Spleen (tissue), 11 donors: ENCODE results near the gene FOXL3. TPM values are rescaled to one million over a fixed set of nuclear protein-coding genes. Genes with fewer than 3 reads are reported as not detected.

Experiments used
- DNase-seq: peaks from one replicate; pipeline ENCODE4 v3.0.0-alpha.2; 2020
- H3K27ac ChIP-seq, 8 donors: fragments of 200-600 bp; sonication (generic) in 7 of 8; 1 replicate in 4 of 8; 2 replicates in 4 of 8; pipeline versions ENCODE4 v1.5.0 to v1.8.0; 2016 to 2021; ENCODE audit warnings: inconsistent platforms in 4 of 8, mild to moderate bottlenecking in 4 of 8, moderate library complexity in 1 of 8
- H3K27me3 ChIP-seq, 7 donors: fragments of 200-600 bp; sonication (generic) in 6 of 7; replicated peaks in 1 of 7; 1 replicate in 4 of 7; 2 replicates in 3 of 7; pipeline versions ENCODE4 v1.5.0 to v1.8.0; 2016 to 2021; ENCODE audit warnings: inconsistent platforms in 3 of 7, mild to moderate bottlenecking in 1 of 7
- H3K36me3 ChIP-seq, 6 donors: fragments of 200-600 bp; sonication (generic) in 5 of 6; 1 replicate in 4 of 6; 2 replicates in 2 of 6; pipeline versions ENCODE4 v1.5.0 to v1.8.0; 2016 to 2021; ENCODE audit warnings: inconsistent platforms in 2 of 6
- H3K4me1 ChIP-seq, 6 donors: fragments of 200-600 bp; sonication (generic) in 5 of 6; 1 replicate in 3 of 6; 2 replicates in 3 of 6; pipeline versions ENCODE4 v1.5.0 to v1.8.0; 2016 to 2021; ENCODE audit warnings: inconsistent platforms in 3 of 6
- H3K4me3 ChIP-seq, 8 donors: fragments of 200-600 bp; sonication (generic) in 7 of 8; 1 replicate in 4 of 8; 2 replicates in 4 of 8; pipeline versions ENCODE4 v1.5.0 to v1.8.0; 2016 to 2021; ENCODE audit warnings: inconsistent platforms in 4 of 8, mild to moderate bottlenecking in 4 of 8, moderate library complexity in 2 of 8
- H3K9me3 ChIP-seq, 8 donors: fragments of 200-600 bp; sonication (generic) in 7 of 8; 1 replicate in 4 of 8; 2 replicates in 4 of 8; pipeline versions ENCODE4 v1.5.0 to v1.8.0; 2016 to 2021; ENCODE audit warnings: inconsistent platforms in 4 of 8
- CTCF ChIP-seq, 11 experiments: fragments of 200-600 bp in 7 of 11; fragments of 450-650 bp in 4 of 11; sonication (generic) in 4 of 11; IDR thresholded peaks in 8 of 11; conservative IDR thresholded peaks in 3 of 11; 1 replicate in 7 of 11; 2 replicates in 4 of 11; pipeline versions ENCODE4 v1.4.0 to v1.8.0; 2016 to 2021; ENCODE audit warnings: antibody characterized with exemption in 11 of 11, inconsistent platforms in 4 of 11, mild to moderate bottlenecking in 1 of 11
- POLR2A ChIP-seq, 3 donors: fragments of 450-650 bp; IDR thresholded peaks; one replicate each; pipeline ENCODE4 v1.5.1; 2017; ENCODE audit warnings: antibody characterized with exemption in 3 of 3, mild to moderate bottlenecking in 1 of 3
- POLR2AphosphoS5 ChIP-seq, 3 donors: sonication (generic); formaldehyde crosslinking; IDR thresholded peaks; one replicate each; pipeline ENCODE4 v1.5.1; 2017; ENCODE audit warnings: antibody characterized with exemption in 3 of 3
- WGBS, 5 donors: extraction: QIAGEN DNeasy Blood & Tissue Kit in 3 of 5; methylation state at CpG; one replicate each; pipeline versions ENCODE4 v1.1.5 to v1.1.7; 2013 to 2018; 5-methylcytosine and 5-hydroxymethylcytosine counted together
- intact Hi-C: fragments of 100-400 bp; cut with DNase I; formaldehyde crosslinking; loops from one replicate; pipeline ENCODE4 v1.15.0; 2023; ENCODE audit warnings: low total_unique reads
- polyA plus RNA-seq, 3 donors: library from polyadenylated mRNA; stranded (reverse); fragments of 200-250 nt; gene quantifications; one replicate each; pipeline ENCODE4 v1.2.1, GENCODE V29; 2013
- total RNA-seq, 7 donors: library from RNA; depleted of rRNA in 3 of 7; stranded (reverse); fragments of >200 nt in 3 of 7; fragmentation: NEBNext Ultra II Directional in 4 of 7; extraction: Animal tissue kit (Norgen Biotek cat#: 25700) in 4 of 7; gene quantifications; one replicate each; pipeline versions ENCODE4 v1.1.0 to v1.2.1, GENCODE V29; 2016 to 2021
- donor health status: healthy with polysubstance abuse.
- donor health status: DM: no; HTN: no; CAD: no; lungs with moderate emphysema.
- donor health status: DM: no; HTN: no; CAD: no.
- donor health status: Bipolar disorder and iron deficiency.
- donor health status: healthy.
- donor health status: DM: no; HTN: no; CAD: no.
- donor health status: DM: yes; HTN: yes; CAD: no.

Gene FOXL3
- total and polyA plus RNA-seq, 10 donors: not detected

- Histone ChIP-seq H3K27me3 (peaks cover 0 to 47% (median 0%) of the 10 kb centered on the region in 7 donors), H3K4me1 (no peaks in the 10 kb centered on the region), H3K36me3 (no peaks in the 10 kb centered on the region), H3K4me3 (no peak overlapping the region), H3K9me3 (peaks cover 0 to 14% (median 6%) of the 10 kb centered on the region in 8 donors), H3K27ac (no peak overlapping the region)
- 88 to 94% (median 90%) methylated on average over 8 of the region's 8 CpGs for WGBS, 5 donors
- intact Hi-C loops: no loop called here
- TF ChIP-seq CTCF (IDR thresholded peaks at IDR 0.05 in 8 of 11, conservative IDR thresholded peaks at IDR 0.05 in 3 of 11): no peak
- TF ChIP-seq POLR2AphosphoS5 (IDR thresholded peaks at IDR 0.05): no peak
- TF ChIP-seq POLR2A (IDR thresholded peaks at IDR 0.05): no peak
- no peak for DNase-seq
Observed at GRCh38 chr7:281637-282036, 8.3 kb upstream of the FOXL3 start.

GRCh38 chr7:282621-283020, 7.3 kb upstream of the FOXL3 start:
- 91 to 97% (median 94%) methylated on average over 25 of the region's 25 CpGs for WGBS, 5 donors
- H3K4me3 ChIP-seq: no peak overlapping the region
- H3K9me3 ChIP-seq: peaks cover 0 to 4% (median 0%) of the 10 kb centered on the region in 8 donors
- H3K4me1 ChIP-seq: no peaks in the 10 kb centered on the region
- no peak overlapping the region for H3K27ac ChIP-seq
- H3K27me3 ChIP-seq: peaks cover 0 to 57% (median 0%) of the 10 kb centered on the region in 7 donors
- TF ChIP-seq CTCF (IDR thresholded peaks at IDR 0.05 in 8 of 11, conservative IDR thresholded peaks at IDR 0.05 in 3 of 11): no peak
- TF ChIP-seq POLR2AphosphoS5 (IDR thresholded peaks at IDR 0.05): no peak
- intact Hi-C loops: no loop called here
- H3K36me3 ChIP-seq: no peaks in the 10 kb centered on the region
- DNase-seq: peak; percentile 40

GRCh38 chr7:284762-285722, 4.9 kb upstream of the FOXL3 start:
- Histone ChIP-seq H3K4me3 (no peak overlapping the region), H3K9me3 (peaks cover 0 to 4% (median 0%) of the 10 kb centered on the region in 8 donors), H3K36me3 (no peaks in the 10 kb centered on the region), H3K4me1 (peaks cover 0 to 10% (median 3%) of the 10 kb centered on the region in 6 donors), H3K27me3 (peaks cover 7 to 76% (median 20%) of the 10 kb centered on the region in 7 donors), H3K27ac (no peak overlapping the region)
- WGBS, 5 donors: 73 to 85% (median 81%) methylated on average over 30 to 37 of the region's 37 CpGs
- DNase-seq: peak; percentile 69
- TF ChIP-seq POLR2A (IDR thresholded peaks at IDR 0.05): no peak
- no peak for TF ChIP-seq CTCF (IDR thresholded peaks at IDR 0.05 in 8 of 11, conservative IDR thresholded peaks at IDR 0.05 in 3 of 11)
- TF ChIP-seq POLR2AphosphoS5 (IDR thresholded peaks at IDR 0.05): no peak
- intact Hi-C loops: no loop called here

- TF ChIP-seq CTCF (IDR thresholded peaks at IDR 0.05 in 8 of 11, conservative IDR thresholded peaks at IDR 0.05 in 3 of 11) (no peak), POLR2A (IDR thresholded peaks at IDR 0.05) (no peak), POLR2AphosphoS5 (IDR thresholded peaks at IDR 0.05) (no peak)
- H3K27ac ChIP-seq: no peak overlapping the region
Observed at GRCh38 chr7:285731-286130, 4.2 kb upstream of the FOXL3 start.

More at GRCh38 chr7:285731-286130, 4.2 kb upstream of the FOXL3 start:
- WGBS, 5 donors: 77 to 85% (median 85%) methylated on average over 16 of the region's 16 CpGs
- peaks cover 8 to 76% (median 27%) of the 10 kb centered on the region in 7 donors for H3K27me3 ChIP-seq
- H3K4me1 ChIP-seq: peaks cover 0 to 17% (median 4%) of the 10 kb centered on the region in 6 donors
- H3K36me3 ChIP-seq: no peaks in the 10 kb centered on the region
- no peak overlapping the region for H3K4me3 ChIP-seq
- DNase-seq: peak; percentile 57
- H3K9me3 ChIP-seq: peaks cover 0 to 4% (median 0%) of the 10 kb centered on the region in 8 donors
- intact Hi-C loops: no loop called here
